ENCODE measurements around the gene FAM177B. TPM values are rescaled to one million over a fixed set of nuclear protein-coding genes. Genes with fewer than 3 reads are reported as not detected.

FAM177B gene
- total RNA-seq, result not detected
- long read RNA-seq, result 0 reads

GRCh38 chr1:222736972-222737371, at the start of gene FAM177B:
Gene FAM177B (plus strand): TSS chr1:222737202. CDS start chr1:222746546, 9,344 bp downstream.
- Histone ChIP-seq H3K27ac (replicated peaks) (no peak within 1 kb of the TSS), H3K4me3 (no peak within 1 kb of the TSS), H3K4me1 (no peaks in the 10 kb centered on the region), H3K27me3 (ENCODE audit: low read depth) (no peaks in the 10 kb centered on the region), H3K36me3 (peaks cover 44% of the 10 kb centered on the region), H3K9me3 (replicated peaks) (no peaks in the 10 kb centered on the region)
- no peak for DNase-seq
- intact Hi-C loops (cut with micrococcal nuclease), result loop anchor here (5.0 kb wide), 1 partner anchor 355 kb away; no protein-coding TSS in a partner anchor
- TF ChIP-seq, protein P1, sequence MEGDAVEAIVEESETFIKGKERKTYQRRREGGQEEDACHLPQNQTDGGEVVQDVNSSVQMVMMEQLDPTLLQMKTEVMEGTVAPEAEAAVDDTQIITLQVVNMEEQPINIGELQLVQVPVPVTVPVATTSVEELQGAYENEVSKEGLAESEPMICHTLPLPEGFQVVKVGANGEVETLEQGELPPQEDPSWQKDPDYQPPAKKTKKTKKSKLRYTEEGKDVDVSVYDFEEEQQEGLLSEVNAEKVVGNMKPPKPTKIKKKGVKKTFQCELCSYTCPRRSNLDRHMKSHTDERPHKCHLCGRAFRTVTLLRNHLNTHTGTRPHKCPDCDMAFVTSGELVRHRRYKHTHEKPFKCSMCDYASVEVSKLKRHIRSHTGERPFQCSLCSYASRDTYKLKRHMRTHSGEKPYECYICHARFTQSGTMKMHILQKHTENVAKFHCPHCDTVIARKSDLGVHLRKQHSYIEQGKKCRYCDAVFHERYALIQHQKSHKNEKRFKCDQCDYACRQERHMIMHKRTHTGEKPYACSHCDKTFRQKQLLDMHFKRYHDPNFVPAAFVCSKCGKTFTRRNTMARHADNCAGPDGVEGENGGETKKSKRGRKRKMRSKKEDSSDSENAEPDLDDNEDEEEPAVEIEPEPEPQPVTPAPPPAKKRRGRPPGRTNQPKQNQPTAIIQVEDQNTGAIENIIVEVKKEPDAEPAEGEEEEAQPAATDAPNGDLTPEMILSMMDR (IDR thresholded peaks at IDR 0.05; ENCODE audit: borderline replicate concordance), result no peak

DNA sequence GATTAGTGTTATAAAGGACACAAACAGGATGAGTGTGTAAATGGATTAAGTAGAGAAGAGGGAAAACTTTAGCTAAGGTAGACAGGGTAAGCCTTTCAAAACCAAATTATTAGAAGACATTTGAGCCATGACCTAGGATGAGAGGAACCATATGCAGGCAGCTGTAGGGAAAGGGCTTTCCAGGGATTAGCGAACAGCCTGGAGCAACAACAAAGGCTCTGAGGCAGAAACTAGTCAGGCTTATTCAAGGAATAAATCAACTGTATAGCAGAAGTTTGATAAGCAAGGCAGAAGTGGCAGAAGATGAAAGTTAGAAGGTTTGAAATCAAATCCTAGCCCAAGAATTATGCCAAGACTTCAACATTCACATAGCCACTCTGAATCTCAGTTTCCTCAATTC, 46.0 kb upstream of the FAM177B start:
- Histone ChIP-seq H3K27ac (replicated peaks) (no peak overlapping the region), H3K4me3 (no peak overlapping the region), H3K36me3 (peaks cover 31% of the 10 kb centered on the region), H3K27me3 (ENCODE audit: low read depth) (no peaks in the 10 kb centered on the region), H3K4me1 (no peaks in the 10 kb centered on the region), H3K9me3 (replicated peaks) (no peaks in the 10 kb centered on the region)
- intact Hi-C loops (cut with micrococcal nuclease), result no loop called here
- DNase-seq, result no peak
- TF ChIP-seq, protein P1 (IDR thresholded peaks at IDR 0.05; ENCODE audit: borderline replicate concordance), result no peak

- no peaks in the 10 kb centered on the region for H3K9me3 ChIP-seq (replicated peaks)
- H3K36me3 ChIP-seq, result peaks cover 32% of the 10 kb centered on the region
- H3K27ac ChIP-seq (replicated peaks), result no peak overlapping the region
- H3K27me3 ChIP-seq (ENCODE audit: low read depth), result no peaks in the 10 kb centered on the region
- DNase-seq, result no peak
- peaks cover 9% of the 10 kb centered on the region for H3K4me1 ChIP-seq
- TF ChIP-seq, protein P1 (IDR thresholded peaks at IDR 0.05; ENCODE audit: borderline replicate concordance), result no peak
- H3K4me3 ChIP-seq, result no peak overlapping the region
- intact Hi-C loops (cut with micrococcal nuclease), result no loop called here
These were observed 42.1 kb upstream of the FAM177B start for GRCh38 chr1:222694927-222695326.

GRCh38 chr1:222696741-222697140, 40.3 kb upstream of the FAM177B start:
- no peak for DNase-seq
- Histone ChIP-seq H3K36me3 (peaks cover 42% of the 10 kb centered on the region), H3K27ac (replicated peaks) (no peak overlapping the region), H3K9me3 (replicated peaks) (no peaks in the 10 kb centered on the region), H3K4me3 (no peak overlapping the region), H3K4me1 (peaks cover 9% of the 10 kb centered on the region), H3K27me3 (ENCODE audit: low read depth) (no peaks in the 10 kb centered on the region)
- intact Hi-C loops (cut with micrococcal nuclease), result no loop called here
- TF ChIP-seq, protein P1 (IDR thresholded peaks at IDR 0.05; ENCODE audit: borderline replicate concordance), result no peak

DNA sequence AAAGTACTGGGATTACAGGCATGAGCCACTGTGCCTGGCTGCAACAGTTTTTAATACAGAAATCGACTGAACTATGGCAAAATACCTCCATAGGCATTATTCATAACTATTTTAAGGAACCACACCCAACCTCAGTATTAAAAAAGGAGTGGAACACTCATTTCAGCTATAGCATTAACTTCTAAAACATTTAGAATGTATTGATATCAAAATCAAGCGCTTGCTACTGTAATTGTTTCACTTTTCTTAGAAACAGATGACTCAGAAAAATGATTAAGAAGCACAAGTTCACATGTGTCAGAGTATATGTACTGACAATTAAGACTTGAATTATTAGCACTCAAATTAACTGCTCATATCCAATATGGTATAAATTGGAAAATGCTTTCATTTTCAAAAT, 39.8 kb upstream of the FAM177B start:
- intact Hi-C loops (cut with micrococcal nuclease), result no loop called here
- no peak overlapping the region for H3K4me3 ChIP-seq
- no peak for DNase-seq
- peaks cover 9% of the 10 kb centered on the region for H3K4me1 ChIP-seq
- TF ChIP-seq, protein P1 (IDR thresholded peaks at IDR 0.05; ENCODE audit: borderline replicate concordance), result no peak
- no peaks in the 10 kb centered on the region for H3K9me3 ChIP-seq (replicated peaks)
- H3K27me3 ChIP-seq (ENCODE audit: low read depth), result no peaks in the 10 kb centered on the region
- peaks cover 43% of the 10 kb centered on the region for H3K36me3 ChIP-seq
- no peak overlapping the region for H3K27ac ChIP-seq (replicated peaks)
